AG10803 (cell line): ENCODE results near the gene PLPP7.
"Not testable (repeated sequence)": the region's sequence is repeated elsewhere in the genome, so short reads cannot be mapped to it uniquely, and the experiment has no call there.

Source experiments
- DNase-seq: peaks from one replicate; pipeline ENCODE4 v3.0.0; 2010; ENCODE audit warnings: low read depth
- H3K4me3 ChIP-seq: 2 replicates; pipeline ENCODE4 v1.5.1; 2011; ENCODE audit warnings: mild to moderate bottlenecking, low read length, control low read depth
- CTCF ChIP-seq: conservative IDR thresholded peaks from 2 replicates; pipeline ENCODE4 v1.5.1; 2011; ENCODE audit warnings: mild to moderate bottlenecking, low read length, control low read depth, inconsistent platforms

The PLPP7 gene

GRCh38 chr9:131319486-131319885 is 30.0 kb downstream of the PLPP7 start:
- no peak overlapping the region for H3K4me3 ChIP-seq
- TF ChIP-seq CTCF = no peak
- DNase-seq = no peak

GRCh38 chr9:131320031-131320685 is 30.6 kb downstream of the PLPP7 start:
- no peak for TF ChIP-seq CTCF
- no peak overlapping the region for H3K4me3 ChIP-seq
- DNase-seq = peak; percentile 21

- TF ChIP-seq CTCF = no peak
- no peak for DNase-seq
- no peak overlapping the region for H3K4me3 ChIP-seq
Measured at GRCh38 chr9:131323629-131324028, 34.1 kb downstream of the PLPP7 start.

DNA sequence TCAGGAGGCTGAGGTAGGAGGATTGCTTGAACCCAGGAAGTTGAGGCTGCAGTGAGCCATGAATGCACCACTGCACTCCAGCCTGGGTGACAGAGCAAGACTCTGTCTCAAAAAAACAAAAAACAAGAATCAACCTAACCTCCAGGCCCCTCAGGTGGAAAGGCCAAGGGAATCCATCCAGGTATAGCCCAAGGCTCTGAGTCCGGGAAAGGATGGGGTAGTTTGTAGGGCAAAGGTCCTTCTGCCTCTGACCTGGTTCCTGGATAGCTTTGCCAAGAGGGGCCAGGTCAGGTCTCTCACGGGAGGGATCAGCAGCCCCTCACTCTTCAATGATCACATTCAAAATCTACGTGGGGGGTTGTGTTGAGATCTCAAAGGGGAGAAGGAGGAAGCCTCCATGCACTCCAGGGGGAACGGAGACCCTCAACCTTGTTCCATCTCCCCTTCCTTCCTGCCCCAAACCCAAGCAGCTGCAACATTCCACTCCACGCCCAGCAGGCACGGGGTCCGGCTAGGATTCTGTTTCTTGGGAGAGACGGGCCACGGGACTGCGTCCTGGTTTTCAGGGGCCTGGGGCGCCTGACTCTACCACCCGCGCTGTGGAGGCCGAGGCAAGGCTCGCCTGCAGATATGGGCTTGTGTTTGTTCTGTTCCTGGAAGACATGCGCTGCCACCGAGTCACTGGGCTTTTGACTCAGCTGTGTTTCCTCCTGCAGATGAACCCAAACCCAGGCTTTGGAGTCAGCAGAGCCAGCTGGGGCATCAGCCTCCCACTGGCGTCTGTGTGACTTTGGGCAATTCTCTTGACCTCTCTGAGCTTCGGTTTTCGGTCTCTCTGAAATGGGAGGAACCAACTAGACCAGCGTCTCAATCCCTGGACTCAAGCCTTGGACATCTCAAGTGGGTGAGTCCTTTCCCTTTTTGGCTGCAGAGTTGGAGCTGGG is 35.5 kb downstream of the PLPP7 start:
- no peak for DNase-seq
- no peak overlapping the region for H3K4me3 ChIP-seq
- TF ChIP-seq CTCF = no peak

DNA sequence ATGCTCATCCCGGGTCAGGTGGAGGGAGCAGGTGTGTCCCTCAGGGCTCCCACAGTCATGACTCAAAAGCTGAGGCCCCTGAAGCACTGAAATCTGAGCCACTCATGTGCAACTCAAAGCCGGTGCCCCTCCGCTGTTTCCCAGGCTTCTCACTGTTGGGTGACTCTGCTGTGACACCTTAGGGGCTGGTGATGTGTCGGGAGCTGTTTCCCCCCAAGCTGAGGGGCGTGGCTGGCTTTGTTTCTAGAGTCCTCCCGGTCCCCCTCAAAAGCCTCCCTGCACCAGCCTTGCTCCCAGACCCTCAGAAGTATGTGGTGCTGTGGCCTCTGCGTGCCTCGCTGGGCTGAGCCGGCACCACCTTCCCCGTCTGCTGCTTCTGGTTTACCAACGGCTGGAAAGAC is 39.7 kb downstream of the PLPP7 start:
- H3K4me3 ChIP-seq = no peak overlapping the region
- DNase-seq = no peak
- TF ChIP-seq CTCF = no peak

GRCh38 chr9:131330814-131331600 is 41.5 kb downstream of the PLPP7 start:
- H3K4me3 ChIP-seq = no peak overlapping the region
- DNase-seq = no peak
- TF ChIP-seq CTCF = no peak

- H3K4me3 ChIP-seq, DNase-seq: not testable (repeated sequence)
Measured at GRCh38 chr9:131331996-131332395, 42.5 kb downstream of the PLPP7 start.
